HG02970 (cell line): ENCODE measurements around the gene SCUBE1.
"Not testable (repeated sequence)": the region's sequence is repeated elsewhere in the genome, so short reads cannot be mapped to it uniquely, and the experiment has no call there.

Experiments
- ATAC-seq: cut with Tn5 transposase; IDR thresholded peaks from one replicate; pipeline ENCODE4 v1.9.1; 2021; ENCODE audit warnings: mild to moderate bottlenecking, moderate library complexity, moderate number of reproducible peaks; ENCODE audit not compliant: unreplicated experiment, low FRiP score

Gene SCUBE1

DNA sequence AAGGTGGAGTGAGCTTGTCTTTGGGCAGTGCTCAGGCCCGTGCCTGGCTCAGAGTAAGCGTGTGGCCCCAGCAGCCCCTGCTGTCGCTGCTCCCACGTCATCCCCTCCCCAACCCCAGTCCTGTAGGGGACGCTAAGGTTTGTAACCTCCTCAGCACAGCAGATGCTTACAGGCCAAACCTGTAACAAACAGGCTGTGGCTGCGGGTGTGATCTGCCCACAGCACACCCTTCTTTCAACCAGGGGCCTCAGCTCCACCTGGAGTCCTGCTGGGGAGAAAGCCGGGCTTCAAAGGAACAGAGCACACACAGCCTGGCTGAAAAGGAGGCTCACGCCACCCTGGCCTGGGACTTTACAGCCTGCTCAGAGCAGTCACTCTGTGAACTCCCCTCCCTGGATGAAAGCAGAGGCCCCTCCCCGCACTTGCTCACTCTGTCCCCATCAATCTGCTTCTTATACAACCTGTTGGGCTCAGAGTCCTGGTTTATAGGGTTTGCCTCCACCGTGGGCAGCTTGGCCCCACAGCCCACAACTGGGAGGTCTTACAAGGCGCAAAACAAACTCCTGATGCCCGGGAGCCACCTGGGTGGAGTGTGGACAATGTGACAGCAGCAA is 54.3 kb downstream of the SCUBE1 start:
- no peak for ATAC-seq

DNA sequence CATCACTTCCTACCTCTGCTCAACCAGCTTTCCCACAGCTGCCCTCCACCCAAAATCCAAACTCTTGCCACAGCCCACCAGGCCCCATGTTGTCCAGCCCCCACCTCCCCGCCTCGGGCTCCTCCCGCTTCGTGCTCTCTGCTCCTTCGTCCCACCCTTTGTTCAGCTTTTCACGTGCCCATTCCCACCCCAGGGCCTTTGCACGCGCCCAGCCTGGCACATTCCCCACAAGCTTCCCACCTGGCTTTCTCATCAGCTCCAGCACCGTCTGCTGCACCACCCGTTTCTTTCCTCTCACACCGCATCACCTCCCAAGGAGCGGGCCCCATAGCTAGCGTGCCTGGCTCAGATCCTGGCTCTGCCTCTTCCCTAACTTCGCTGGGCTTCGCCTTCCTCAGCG is 54.8 kb downstream of the SCUBE1 start:
- ATAC-seq, result no peak

DNA sequence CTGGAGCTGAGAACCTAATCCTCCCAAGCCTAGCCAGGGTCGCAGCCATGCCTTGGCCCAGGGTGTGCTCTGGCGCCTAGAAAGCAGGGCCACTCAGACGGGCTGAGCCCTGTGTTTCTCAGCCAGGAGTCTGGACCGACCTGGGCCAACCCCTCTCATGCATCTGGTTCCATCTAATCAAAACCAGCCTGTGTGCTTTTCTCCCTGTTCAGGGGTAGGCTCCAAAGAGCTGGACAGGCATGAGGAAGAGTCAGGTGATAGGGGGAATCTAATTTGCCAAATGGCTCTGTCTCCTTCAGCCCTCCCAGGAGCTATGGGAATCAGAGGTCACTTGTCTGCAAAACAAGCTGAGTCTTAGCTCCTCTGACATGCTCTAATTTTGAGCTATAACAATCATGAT is 55.7 kb downstream of the SCUBE1 start:
- ATAC-seq, result no peak

DNA sequence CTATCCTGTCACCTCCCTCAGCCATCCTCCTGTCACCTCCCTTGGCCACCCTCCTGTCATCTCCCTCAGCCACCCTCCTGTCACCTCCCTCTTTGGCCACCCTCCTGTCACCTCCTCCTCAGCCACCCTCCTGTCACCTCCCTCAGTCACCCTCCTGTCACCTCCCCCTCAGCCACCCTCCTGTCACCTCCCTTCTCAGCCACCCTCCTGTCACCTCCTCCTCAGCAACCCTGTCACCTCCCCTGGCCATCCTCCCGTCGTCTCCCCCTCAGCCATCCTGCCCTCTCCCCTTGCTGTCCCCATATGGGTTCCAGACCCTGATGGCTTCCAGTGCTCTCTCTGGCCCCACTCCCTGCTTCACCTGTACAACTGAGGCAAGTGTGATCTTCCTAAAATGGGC is 61.8 kb downstream of the SCUBE1 start:
- no peak for ATAC-seq

DNA sequence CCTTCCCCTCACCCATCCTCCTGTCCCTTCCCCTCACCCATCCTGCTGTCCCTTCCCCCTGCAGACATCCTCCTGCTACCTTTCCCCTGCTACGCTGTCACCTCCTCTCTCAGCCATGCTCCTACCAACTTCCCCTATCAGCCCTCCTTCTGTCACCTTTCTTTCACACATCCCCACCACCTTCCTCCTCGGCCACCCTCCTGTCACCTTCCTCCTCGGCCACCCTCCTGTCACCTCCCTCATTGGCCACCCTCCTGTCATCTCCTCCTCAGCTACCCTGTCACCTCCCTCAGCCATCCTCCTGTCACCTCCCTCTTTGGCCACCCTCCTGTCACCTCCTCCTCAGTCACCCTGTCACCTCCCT is 62.7 kb downstream of the SCUBE1 start:
- ATAC-seq, result not testable (repeated sequence)

DNA sequence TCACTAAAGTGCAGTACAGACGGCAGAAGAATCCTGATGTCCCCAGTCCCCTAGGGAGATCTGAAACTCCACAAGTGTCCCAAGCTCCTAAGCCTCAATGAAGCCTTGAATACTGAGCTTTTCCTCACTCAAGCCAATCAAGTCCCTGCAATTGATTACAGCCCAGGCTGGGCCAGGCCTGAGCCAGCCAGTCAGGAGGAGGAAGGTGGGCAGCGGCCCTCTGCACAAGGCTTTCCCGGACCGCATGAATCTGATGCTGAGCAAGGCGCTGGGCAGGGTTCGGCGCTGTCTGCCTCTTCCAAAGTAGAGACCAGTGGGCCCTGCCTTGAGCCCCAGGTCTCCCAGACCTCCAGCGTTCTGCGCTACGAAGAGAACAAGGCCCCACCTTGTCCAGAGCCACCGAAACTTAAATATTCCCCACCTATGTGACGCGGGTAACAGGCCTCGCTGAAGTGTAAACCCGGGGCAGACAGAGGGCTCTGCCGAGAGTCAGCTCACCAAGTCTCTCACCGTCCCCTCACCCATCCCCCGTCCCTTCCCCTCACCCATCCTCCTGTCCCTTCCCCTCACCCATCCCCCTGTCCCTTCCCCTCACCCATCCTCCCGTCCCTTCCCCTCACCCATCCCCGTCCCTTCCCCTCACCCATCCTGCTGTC is 63.2 kb downstream of the SCUBE1 start:
- no peak for ATAC-seq

DNA sequence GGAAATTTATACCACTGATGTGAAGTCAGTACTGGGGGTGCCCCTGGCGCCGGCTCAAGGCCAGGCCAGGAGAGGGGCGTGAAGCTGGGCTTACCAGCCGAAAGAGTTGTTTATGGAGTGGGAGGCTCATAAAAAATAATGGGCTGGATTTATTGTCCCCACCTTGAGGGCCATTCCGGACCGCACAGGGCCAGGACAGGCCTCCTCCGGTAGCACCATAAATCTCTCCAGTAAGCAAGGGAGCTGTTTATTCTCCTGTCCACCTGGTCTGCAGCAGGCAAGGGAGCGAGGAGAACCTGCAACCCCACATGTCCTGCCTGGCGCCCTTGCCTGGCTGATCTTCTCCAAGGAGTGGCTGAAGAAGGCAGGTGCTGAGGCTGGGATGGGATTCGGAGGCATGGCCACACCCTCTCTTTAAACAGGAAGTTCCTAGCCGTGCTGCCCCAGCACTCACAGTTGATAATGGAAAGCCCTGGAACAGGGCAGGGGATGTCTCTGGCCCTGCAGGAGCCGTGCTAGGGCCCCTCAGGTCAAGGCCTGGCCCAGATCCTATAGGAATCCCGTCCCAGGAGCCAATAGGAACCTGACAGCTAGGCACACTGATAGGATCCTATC is 65.1 kb downstream of the SCUBE1 start:
- no peak for ATAC-seq

DNA sequence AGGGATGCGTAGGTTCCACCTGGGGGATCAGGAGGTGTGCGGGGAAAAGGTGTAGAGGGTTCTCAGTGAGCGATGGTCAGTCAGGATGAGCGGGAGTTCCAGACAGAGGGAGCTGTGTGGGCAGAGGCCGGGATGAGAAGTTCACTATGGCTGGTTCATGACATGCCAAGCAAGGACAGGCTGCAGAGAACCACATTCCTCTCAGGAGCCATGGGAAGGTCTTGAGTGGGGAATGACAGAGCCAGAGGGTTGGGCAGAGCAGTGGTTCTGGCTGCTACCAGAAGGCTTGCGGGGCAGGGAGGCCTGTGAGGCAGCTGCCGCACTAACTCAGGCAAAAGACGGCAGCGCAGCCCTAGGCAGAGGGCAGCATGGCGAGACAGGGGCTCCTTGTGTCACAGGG is 66.1 kb downstream of the SCUBE1 start:
- no peak for ATAC-seq

DNA sequence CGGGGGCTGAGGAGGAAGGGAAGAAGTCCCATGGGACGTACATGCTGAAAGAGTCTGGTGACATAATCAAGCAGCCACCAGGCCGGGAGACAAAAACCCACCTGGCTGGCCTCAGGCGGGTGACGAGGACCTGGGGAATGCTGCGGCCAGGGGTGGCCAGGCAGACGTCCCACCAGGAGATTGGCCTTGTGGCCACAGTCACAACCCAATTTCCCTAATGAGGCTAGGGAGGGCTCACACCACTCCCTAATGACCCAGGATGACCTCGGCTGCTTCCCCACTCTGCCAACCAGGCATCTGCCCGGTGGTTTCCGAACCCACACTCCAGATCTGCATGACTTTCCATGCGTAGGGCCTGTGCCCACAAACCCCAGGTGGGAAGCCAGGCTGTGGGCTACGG is 66.9 kb downstream of the SCUBE1 start:
- no peak for ATAC-seq

DNA sequence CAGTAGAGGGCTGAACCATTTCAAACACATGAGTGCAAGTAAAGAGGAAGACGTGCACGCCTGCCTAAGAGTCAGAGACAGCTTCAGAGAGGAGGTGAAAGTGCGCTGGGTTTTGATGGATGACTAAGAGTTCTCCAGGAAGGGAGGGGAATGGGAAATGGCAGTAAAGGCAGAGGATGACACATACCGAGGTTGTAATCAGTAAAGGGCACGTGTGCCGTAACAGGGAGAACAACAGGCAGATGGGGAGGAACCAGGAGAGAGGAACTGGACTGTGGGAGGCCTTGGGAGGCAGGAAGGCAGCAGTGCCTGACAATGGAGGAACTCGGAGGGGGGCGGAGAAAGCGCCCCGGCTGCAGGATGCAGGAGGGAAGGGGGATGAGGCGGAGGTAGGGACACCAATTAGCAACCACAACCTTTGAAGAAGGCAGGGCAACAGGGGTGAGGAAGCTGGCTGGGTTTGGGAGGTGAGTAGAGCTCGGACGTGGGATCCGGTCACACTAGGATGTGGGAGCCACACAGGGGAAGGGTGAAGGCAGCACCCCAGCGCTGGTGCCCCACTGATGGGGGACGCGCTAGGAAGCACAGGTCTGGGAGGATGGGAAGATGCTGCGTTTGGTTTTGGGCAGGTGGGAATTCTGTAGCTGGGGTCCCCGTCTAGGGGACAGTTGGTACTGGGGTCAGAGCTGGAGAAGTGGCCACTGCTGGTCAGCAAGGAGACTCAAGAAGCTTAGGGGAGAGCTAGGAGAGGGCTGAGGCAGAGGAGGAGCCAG is 67.4 kb downstream of the SCUBE1 start:
- no peak for ATAC-seq

DNA sequence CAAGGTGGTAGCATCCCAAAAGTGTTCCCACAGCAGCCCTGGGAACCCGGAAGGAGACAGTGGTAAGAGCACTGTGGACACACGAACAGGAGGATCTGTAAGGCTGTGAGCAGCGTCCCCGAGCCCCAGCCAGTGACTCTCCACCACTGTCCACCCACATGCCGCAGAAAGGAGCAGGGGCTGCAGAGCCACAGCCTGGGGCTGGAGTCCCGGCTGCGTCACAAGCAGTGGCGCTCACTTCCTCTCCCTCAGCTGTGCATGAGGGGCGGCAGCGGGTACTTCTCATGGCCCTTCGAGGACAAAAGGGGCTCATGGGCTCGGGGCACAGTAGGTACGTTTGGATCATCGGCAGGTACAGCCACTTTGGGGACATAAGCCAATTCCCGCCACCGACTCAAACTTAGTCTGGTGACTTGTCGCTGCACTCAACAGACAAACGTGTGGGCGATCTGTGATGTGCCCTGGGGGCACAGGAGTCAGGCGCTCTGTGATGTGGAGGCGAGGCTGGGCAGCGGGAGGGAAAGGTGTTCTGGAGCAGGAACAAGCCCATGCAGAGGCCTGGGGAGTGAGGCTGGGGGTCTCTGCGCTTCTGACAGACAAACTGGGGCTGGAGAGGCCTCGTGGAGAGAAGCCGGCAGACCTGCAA is 68.5 kb downstream of the SCUBE1 start:
- no peak for ATAC-seq

DNA sequence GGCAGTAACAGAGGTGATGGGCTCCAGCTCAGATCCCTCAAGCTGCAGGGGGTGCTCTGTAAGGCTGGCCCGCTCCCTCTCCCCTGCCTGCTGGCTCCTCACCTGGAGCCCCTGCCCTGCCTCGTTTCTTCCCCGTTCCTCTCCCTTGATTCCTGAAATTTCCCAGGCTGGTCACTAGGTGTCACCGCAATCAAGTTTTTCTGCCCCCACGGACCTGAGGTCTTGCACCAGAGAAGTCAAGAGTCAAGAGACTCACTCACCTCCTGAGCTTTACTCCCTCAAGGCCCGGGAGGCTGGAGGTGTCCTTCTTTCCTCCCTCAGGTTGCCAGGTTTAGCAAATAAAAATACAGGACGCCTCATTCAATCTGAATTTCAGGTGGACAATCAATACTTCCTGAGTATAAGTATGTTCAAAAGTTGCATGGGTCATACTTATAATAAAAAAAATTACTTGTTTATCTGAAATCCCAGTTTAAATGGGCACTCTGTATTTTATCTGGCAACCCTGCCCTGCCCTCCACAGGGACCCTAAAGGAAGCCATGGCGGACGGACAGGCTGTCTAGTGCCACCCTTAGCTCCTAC is 69.2 kb downstream of the SCUBE1 start:
- ATAC-seq, result no peak

DNA sequence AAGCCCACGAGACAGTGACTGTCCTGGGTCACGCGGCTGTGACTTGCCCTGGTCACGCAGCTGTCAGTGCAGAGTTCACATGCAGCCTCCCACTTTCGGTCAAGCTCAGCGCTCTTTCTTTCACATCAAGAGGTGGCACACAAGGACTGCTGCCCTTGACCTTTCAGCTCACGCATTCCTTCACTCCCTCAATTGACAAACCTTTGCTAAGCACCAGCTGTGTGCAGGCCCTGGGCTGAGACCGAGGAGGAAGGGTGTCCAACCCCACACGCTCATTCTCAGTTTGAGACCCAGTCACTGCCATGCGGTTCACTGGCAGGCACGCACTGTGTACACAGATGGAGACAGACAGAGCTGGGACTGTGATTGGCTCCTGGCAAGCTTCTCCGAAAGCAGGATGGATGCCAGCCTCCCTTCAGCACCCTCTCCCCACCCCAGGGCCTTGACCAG is 70.3 kb downstream of the SCUBE1 start:
- no peak for ATAC-seq

DNA sequence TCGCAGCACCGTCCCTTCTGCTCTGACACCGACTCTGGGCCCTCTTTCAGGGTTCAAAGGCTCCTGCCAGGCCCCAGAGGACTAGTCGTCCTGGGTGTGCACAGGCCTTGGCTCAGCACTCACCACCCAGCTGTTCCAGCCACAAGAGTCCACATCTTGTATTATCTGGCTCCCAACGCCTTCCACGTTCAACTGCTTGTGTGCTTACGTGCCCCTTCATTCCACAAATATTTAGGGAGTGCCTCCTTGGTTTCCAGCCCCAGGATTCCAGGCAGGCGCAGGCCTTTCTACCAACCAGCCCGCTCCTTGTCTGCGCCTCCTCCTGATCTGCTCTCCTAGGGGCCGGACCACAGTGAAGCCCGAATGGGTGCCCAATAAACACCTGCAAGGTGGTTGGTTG is 70.9 kb downstream of the SCUBE1 start:
- no peak for ATAC-seq

DNA sequence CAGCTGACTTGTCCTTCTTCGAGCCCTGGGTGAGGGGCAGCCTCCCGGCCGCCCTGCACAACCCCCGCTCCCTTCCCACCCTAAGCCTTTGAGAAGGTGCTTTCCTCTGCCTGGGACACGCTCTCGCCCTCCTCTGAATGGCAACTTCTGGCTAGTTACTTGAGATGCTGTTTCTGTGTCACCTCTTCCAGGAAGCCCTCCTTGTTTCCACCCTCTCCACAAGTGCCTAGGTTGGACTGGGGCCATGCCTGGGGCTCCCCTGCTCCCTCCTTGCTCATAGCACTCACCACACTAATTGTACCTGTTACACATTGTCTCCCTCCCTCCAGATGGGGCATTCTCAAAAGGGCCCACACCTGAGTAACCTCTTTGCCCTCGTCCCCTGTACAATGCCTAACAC is 72.2 kb downstream of the SCUBE1 start:
- ATAC-seq, result no peak

DNA sequence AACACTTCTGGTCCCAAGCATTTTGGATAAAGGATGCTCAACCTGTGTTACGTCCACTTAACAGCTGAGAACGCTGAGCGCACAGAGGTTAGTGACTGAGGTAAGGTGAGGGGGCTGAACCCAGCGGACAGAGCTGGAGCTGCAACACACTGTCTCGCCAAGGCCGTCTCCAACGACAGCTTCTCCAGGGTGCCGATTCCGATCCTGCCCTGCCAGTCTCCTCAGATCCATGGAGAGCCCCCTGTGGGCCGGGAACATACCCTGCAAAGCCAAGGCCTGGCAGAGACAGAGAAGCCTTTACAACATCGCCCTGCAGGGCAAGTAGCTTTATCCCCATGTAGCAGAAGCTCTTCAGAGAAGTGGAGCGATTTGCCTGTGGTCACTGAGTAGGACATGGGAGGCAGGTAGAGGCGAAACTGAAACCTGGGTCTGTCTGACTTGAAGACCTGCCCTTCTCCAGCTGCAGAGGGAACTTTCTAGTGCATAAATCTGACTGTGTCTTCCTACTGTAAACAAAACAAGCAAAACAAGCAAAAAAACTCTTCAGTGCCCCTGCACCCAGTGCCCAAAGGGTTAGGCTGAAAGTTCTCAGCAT is 72.8 kb downstream of the SCUBE1 start:
- no peak for ATAC-seq

DNA sequence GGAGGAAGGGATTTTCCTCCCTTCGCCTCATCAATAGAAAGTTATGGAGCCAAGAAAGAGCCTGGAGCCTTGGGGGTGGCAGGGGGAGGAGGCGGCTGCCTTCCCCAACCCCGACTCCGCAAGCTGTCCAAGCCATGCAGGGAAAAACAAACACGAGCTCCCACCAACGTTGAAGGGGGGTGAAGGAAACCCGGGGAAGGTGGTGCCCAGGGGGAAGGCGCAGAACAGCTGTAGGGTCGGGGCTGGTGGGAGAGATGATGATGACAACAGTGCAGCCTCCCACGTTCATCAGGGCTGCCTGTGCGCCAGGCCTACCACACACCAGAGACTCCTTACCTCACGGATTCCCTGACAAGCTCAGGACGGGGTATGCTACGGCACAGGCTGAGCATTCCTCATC is 73.5 kb downstream of the SCUBE1 start:
- no peak for ATAC-seq

DNA sequence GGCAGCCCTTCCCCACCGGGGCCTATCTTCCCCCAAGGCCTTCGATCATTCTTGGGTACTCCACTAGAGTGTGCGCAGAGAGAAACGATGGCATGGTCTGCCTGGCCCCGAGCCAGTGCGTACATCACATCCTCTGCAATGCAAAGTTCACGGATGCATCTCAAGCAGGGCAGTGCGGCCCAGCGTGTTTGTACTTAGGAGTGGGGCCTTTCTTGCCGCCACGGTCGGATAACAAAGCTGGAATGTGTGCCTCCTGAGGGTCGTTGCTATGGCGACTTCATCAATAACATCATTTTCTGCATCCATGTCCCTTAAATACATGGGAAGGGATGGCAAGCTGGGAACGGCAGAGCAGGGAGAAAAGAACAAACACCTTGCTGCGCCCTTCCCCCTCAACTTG is 73.9 kb downstream of the SCUBE1 start:
- no peak for ATAC-seq

DNA sequence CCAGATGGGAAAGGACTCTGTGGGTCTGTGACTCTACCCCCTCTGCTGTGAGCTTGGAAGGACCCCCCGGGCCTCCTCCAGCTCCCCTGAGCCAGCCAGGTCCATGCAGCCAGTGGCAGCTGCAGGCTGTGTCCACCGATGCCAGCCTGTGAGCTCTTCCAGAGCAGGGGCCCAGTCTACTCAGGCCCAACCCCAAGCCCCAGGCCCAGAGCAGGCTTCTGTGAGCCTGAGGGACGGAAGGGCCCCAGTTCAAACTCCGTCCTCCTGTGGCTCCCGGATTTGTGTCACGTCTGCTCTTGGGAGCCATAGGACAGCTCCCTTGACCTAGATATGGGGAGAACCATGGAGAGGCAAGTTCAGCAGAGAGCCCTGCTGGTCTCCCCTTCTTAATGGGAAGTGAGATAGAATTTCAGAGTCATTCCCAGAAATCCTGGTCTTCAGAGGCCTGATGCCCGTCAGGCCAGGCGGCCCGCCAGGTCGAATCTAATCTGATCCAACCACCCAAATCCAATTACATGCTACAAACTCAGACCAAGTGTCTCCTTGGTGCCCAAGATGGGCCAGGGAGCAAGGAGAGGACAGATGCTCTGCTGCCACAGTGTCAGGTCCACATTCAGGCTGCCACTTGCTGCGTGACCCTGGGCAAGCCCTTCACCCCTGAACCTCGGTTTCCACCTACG is 75.1 kb downstream of the SCUBE1 start:
- no peak for ATAC-seq
